Femur (tissue), 1 donor: ENCODE measurements around the gene LRP1B.

Experiments
- DNase-seq: peaks from one replicate; pipeline ENCODE4 v3.0.0-alpha.2; 2017

Gene LRP1B

GRCh38 chr2:141943918-141944317, 186.9 kb downstream of the LRP1B start:
- no peak for DNase-seq

GRCh38 chr2:141942006-141942789, 188.6 kb downstream of the LRP1B start:
- no peak for DNase-seq

GRCh38 chr2:141941210-141941714, 189.6 kb downstream of the LRP1B start:
- DNase-seq = no peak

- no peak for DNase-seq
These were observed 190.1 kb downstream of the LRP1B start for GRCh38 chr2:141940709-141941108.

GRCh38 chr2:141933226-141933625, 197.6 kb downstream of the LRP1B start:
- no peak for DNase-seq

GRCh38 chr2:141932261-141932660, 198.6 kb downstream of the LRP1B start:
- no peak for DNase-seq

- no peak for DNase-seq
These were observed 199.0 kb downstream of the LRP1B start for GRCh38 chr2:141931797-141932196.

GRCh38 chr2:141930803-141931202, 200.0 kb downstream of the LRP1B start:
- DNase-seq = no peak

GRCh38 chr2:141929331-141930252, 201.2 kb downstream of the LRP1B start:
- no peak for DNase-seq

GRCh38 chr2:141928476-141928875, 202.3 kb downstream of the LRP1B start:
- no peak for DNase-seq

GRCh38 chr2:141927536-141927935, 203.3 kb downstream of the LRP1B start:
- DNase-seq = no peak

- no peak for DNase-seq
These were observed 205.3 kb downstream of the LRP1B start for GRCh38 chr2:141925511-141925910.

GRCh38 chr2:141923657-141924056, 207.2 kb downstream of the LRP1B start:
- DNase-seq = no peak

GRCh38 chr2:141911485-141912066, 219.2 kb downstream of the LRP1B start:
- no peak for DNase-seq

GRCh38 chr2:141906678-141907077, 224.1 kb downstream of the LRP1B start:
- no peak for DNase-seq

GRCh38 chr2:141900826-141901225, 230.0 kb downstream of the LRP1B start:
- no peak for DNase-seq

GRCh38 chr2:141899740-141900139, 231.1 kb downstream of the LRP1B start:
- no peak for DNase-seq

- DNase-seq = no peak
These were observed 241.0 kb downstream of the LRP1B start for GRCh38 chr2:141889788-141890187.

- no peak for DNase-seq
These were observed 241.7 kb downstream of the LRP1B start for GRCh38 chr2:141888987-141889555.

GRCh38 chr2:141887363-141887762, 243.5 kb downstream of the LRP1B start:
- DNase-seq = no peak

- DNase-seq = peak; percentile 28
These were observed 252.8 kb downstream of the LRP1B start for GRCh38 chr2:141878016-141878415.

- DNase-seq = no peak
These were observed 258.7 kb downstream of the LRP1B start for GRCh38 chr2:141871913-141872634.
